ENCODE data around the gene RHBDD1.

DNA sequence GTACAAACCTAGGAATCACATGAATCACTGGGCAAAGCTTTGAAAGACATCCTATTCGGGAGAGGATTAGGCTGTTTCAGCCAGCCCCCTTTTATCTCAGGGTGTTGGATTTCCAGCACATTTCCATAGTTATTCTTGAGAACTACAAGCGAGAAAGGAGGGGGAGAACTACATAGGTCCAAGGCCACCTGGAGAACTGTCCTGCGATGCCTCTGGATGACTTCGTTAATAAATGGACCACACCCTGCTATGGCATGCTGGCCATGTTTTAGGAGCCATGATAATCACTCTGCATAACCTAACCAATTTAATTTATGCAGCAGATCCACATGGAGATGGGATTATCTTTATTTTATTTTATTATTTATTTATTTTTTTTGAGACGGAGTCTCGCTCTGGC lies 29.9 kb downstream of the RHBDD1 start:
- TF ChIP-seq POLR2A (IDR thresholded peaks at IDR 0.05; ENCODE audit: low read depth, low read length) (no peak), TAF1 (IDR thresholded peaks at IDR 0.05; ENCODE audit: borderline replicate concordance, low read depth, low read length) (no peak)
